Measurements from ENCODE around the gene APOF.

DNA sequence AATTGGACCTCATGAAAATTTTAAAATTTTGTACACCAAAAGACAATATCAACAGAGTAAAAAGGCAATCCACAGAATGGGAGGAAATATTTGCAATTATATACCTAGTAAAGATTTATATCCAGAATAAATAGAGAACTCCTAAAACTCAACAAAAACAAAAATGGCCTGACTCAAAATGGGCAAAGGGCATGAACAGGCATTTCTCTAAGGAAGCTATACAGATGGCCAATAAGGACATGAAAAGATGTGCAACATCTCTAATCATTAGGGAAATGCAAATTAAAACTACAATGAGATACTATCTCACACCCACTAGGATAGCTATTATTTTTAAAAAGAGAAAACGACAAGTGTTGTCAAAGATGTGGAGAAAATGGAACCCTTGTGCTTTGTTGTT lies 10.9 kb upstream of the APOF start:
- TF ChIP-seq, protein P1, sequence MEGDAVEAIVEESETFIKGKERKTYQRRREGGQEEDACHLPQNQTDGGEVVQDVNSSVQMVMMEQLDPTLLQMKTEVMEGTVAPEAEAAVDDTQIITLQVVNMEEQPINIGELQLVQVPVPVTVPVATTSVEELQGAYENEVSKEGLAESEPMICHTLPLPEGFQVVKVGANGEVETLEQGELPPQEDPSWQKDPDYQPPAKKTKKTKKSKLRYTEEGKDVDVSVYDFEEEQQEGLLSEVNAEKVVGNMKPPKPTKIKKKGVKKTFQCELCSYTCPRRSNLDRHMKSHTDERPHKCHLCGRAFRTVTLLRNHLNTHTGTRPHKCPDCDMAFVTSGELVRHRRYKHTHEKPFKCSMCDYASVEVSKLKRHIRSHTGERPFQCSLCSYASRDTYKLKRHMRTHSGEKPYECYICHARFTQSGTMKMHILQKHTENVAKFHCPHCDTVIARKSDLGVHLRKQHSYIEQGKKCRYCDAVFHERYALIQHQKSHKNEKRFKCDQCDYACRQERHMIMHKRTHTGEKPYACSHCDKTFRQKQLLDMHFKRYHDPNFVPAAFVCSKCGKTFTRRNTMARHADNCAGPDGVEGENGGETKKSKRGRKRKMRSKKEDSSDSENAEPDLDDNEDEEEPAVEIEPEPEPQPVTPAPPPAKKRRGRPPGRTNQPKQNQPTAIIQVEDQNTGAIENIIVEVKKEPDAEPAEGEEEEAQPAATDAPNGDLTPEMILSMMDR (IDR thresholded peaks at IDR 0.05; ENCODE audit: low read depth, low read length, poor library complexity, severe bottlenecking), result no peak
- TF ChIP-seq EZH2phosphoT487 (IDR thresholded peaks at IDR 0.05; ENCODE audit: borderline replicate concordance, low read length), result no peak
